ENCODE data around the gene EVX1. TPM values are rescaled to one million over a fixed set of nuclear protein-coding genes. Genes with fewer than 3 reads are reported as not detected.

EVX1 gene
- total and polyA plus RNA-seq, 2 of the 8 experiments (the other 6 are each of a cell fraction or from before 2014, with no cell fraction given) = not detected

DNA sequence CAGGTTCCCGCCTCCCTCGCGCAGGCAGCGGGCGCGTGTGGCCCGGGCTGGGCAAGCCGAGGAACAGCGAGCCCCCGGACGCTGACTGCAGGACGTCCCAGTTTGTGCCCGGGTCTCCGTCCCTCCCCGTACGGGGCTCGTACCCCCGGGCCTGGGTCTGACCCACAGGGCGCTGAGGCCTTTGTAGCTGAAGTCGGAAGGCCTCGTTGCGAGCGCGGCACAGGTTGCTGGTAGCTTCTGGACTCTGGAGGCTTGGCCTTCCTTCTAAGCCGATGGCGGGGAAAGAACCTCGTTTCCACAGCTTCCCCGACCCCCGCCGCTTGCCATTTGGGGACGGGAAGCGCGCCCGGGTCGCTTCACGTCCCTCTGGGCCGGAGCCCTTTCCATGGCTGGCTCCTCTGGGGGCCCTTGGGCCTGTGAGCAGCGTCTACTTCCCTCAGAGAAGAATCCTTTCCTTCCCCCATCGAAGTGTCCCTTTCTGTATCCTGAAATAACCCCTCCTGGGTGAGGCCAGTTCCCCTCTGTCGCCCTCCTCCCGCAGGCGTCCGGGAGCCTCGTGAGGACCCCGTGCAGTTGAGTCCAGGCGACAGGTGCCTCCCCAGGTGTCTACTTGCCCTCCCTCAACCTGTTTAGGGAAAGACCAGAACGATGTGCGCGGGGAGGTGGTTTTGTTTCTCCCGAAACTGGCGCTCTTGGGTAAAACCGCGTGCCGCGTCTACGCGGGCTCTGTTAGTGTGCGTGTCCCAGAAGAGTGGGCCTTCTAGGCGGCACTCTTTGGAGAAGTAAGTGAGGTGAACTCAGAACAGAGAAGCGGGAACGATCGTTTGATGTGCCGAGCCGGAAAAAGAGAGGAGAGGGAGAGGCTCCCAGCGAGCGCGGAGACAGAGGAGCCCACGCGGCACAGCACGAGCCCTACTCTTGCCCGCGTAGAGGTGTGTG is 9.3 kb downstream of the EVX1 start (continued):
- TF ChIP-seq CEBPB (IDR thresholded peaks at IDR 0.05; ENCODE audit: low read depth, low read length) (no peak), POU5F1 (IDR thresholded peaks at IDR 0.05; ENCODE audit: low read depth, low read length) (no peak), BACH1 (IDR thresholded peaks at IDR 0.05; ENCODE audit: low read length) (no peak), CBX5 (IDR thresholded peaks at IDR 0.05; ENCODE audit: low read depth, low read length) (no peak), SIX5 (IDR thresholded peaks at IDR 0.05; ENCODE audit: low read depth, low read length) (no peak), KDM5A (IDR thresholded peaks at IDR 0.05; ENCODE audit: low read length) (no peak), NRF1 (IDR thresholded peaks at IDR 0.05; ENCODE audit: low read depth, low read length) (no peak), RNF2 (IDR thresholded peaks at IDR 0.05; ENCODE audit: borderline replicate concordance, low read depth, low read length, missing control alignments, poor library complexity, severe bottlenecking) (peak; percentile 90), SRF (IDR thresholded peaks at IDR 0.05; ENCODE audit: low read depth, low read length) (no peak)
- TF ChIP-seq, protein P1, sequence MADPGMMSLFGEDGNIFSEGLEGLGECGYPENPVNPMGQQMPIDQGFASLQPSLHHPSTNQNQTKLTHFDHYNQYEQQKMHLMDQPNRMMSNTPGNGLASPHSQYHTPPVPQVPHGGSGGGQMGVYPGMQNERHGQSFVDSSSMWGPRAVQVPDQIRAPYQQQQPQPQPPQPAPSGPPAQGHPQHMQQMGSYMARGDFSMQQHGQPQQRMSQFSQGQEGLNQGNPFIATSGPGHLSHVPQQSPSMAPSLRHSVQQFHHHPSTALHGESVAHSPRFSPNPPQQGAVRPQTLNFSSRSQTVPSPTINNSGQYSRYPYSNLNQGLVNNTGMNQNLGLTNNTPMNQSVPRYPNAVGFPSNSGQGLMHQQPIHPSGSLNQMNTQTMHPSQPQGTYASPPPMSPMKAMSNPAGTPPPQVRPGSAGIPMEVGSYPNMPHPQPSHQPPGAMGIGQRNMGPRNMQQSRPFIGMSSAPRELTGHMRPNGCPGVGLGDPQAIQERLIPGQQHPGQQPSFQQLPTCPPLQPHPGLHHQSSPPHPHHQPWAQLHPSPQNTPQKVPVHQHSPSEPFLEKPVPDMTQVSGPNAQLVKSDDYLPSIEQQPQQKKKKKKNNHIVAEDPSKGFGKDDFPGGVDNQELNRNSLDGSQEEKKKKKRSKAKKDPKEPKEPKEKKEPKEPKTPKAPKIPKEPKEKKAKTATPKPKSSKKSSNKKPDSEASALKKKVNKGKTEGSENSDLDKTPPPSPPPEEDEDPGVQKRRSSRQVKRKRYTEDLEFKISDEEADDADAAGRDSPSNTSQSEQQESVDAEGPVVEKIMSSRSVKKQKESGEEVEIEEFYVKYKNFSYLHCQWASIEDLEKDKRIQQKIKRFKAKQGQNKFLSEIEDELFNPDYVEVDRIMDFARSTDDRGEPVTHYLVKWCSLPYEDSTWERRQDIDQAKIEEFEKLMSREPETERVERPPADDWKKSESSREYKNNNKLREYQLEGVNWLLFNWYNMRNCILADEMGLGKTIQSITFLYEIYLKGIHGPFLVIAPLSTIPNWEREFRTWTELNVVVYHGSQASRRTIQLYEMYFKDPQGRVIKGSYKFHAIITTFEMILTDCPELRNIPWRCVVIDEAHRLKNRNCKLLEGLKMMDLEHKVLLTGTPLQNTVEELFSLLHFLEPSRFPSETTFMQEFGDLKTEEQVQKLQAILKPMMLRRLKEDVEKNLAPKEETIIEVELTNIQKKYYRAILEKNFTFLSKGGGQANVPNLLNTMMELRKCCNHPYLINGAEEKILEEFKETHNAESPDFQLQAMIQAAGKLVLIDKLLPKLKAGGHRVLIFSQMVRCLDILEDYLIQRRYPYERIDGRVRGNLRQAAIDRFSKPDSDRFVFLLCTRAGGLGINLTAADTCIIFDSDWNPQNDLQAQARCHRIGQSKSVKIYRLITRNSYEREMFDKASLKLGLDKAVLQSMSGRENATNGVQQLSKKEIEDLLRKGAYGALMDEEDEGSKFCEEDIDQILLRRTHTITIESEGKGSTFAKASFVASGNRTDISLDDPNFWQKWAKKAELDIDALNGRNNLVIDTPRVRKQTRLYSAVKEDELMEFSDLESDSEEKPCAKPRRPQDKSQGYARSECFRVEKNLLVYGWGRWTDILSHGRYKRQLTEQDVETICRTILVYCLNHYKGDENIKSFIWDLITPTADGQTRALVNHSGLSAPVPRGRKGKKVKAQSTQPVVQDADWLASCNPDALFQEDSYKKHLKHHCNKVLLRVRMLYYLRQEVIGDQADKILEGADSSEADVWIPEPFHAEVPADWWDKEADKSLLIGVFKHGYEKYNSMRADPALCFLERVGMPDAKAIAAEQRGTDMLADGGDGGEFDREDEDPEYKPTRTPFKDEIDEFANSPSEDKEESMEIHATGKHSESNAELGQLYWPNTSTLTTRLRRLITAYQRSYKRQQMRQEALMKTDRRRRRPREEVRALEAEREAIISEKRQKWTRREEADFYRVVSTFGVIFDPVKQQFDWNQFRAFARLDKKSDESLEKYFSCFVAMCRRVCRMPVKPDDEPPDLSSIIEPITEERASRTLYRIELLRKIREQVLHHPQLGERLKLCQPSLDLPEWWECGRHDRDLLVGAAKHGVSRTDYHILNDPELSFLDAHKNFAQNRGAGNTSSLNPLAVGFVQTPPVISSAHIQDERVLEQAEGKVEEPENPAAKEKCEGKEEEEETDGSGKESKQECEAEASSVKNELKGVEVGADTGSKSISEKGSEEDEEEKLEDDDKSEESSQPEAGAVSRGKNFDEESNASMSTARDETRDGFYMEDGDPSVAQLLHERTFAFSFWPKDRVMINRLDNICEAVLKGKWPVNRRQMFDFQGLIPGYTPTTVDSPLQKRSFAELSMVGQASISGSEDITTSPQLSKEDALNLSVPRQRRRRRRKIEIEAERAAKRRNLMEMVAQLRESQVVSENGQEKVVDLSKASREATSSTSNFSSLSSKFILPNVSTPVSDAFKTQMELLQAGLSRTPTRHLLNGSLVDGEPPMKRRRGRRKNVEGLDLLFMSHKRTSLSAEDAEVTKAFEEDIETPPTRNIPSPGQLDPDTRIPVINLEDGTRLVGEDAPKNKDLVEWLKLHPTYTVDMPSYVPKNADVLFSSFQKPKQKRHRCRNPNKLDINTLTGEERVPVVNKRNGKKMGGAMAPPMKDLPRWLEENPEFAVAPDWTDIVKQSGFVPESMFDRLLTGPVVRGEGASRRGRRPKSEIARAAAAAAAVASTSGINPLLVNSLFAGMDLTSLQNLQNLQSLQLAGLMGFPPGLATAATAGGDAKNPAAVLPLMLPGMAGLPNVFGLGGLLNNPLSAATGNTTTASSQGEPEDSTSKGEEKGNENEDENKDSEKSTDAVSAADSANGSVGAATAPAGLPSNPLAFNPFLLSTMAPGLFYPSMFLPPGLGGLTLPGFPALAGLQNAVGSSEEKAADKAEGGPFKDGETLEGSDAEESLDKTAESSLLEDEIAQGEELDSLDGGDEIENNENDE (IDR thresholded peaks at IDR 0.05; ENCODE audit: insufficient replicate concordance, low read length) = no peak

Data from H1 (cell line).